ENCODE measurements around the gene MAST4.

The MAST4 gene

GRCh38 chr5:67058998-67059743 lies 463.0 kb downstream of the MAST4 start:
- DNase-seq (ENCODE audit: insufficient read length, low spot score) (no peak), FAIRE-seq (no peak)

- FAIRE-seq (no peak), DNase-seq (ENCODE audit: insufficient read length, low spot score) (no peak)
Measured at GRCh38 chr5:67059744-67060490, 463.7 kb downstream of the MAST4 start.

- no peak for DNase-seq (ENCODE audit: insufficient read length, low spot score)
- no peak for FAIRE-seq
Measured at GRCh38 chr5:67061511-67061910, 465.3 kb downstream of the MAST4 start.

GRCh38 chr5:67063055-67063454 lies 466.9 kb downstream of the MAST4 start:
- no peak for DNase-seq (ENCODE audit: insufficient read length, low spot score)
- no peak for FAIRE-seq

- DNase-seq (ENCODE audit: insufficient read length, low spot score) (no peak), FAIRE-seq (no peak)
Measured at GRCh38 chr5:67063791-67064190, 467.6 kb downstream of the MAST4 start.

GRCh38 chr5:67065237-67065636 lies 469.0 kb downstream of the MAST4 start:
- FAIRE-seq (no peak), DNase-seq (ENCODE audit: insufficient read length, low spot score) (no peak)

GRCh38 chr5:67065696-67066095 lies 469.5 kb downstream of the MAST4 start:
- DNase-seq (ENCODE audit: insufficient read length, low spot score) (no peak), FAIRE-seq (no peak)

GRCh38 chr5:67066815-67067214 lies 470.6 kb downstream of the MAST4 start:
- DNase-seq (ENCODE audit: insufficient read length, low spot score), result no peak
- no peak for FAIRE-seq

- no peak for FAIRE-seq
- DNase-seq (ENCODE audit: insufficient read length, low spot score), result no peak
Measured at GRCh38 chr5:67073045-67073680, 477.0 kb downstream of the MAST4 start.

- DNase-seq (ENCODE audit: insufficient read length, low spot score) (no peak), FAIRE-seq (no peak)
Measured at GRCh38 chr5:67077296-67077695, 481.1 kb downstream of the MAST4 start.

- DNase-seq (ENCODE audit: insufficient read length, low spot score) (no peak), FAIRE-seq (no peak)
Measured at GRCh38 chr5:67081261-67081660, 485.1 kb downstream of the MAST4 start.

GRCh38 chr5:67082941-67083340 lies 486.7 kb downstream of the MAST4 start:
- no peak for DNase-seq (ENCODE audit: insufficient read length, low spot score)
- FAIRE-seq, result no peak

GRCh38 chr5:67085616-67086015 lies 489.4 kb downstream of the MAST4 start:
- DNase-seq (ENCODE audit: insufficient read length, low spot score) (no peak), FAIRE-seq (no peak)

GRCh38 chr5:67089200-67089725 lies 493.1 kb downstream of the MAST4 start:
- FAIRE-seq (no peak), DNase-seq (ENCODE audit: insufficient read length, low spot score) (no peak)

- no peak for FAIRE-seq
- no peak for DNase-seq (ENCODE audit: insufficient read length, low spot score)
Measured at GRCh38 chr5:67090040-67090439, 493.8 kb downstream of the MAST4 start.

GRCh38 chr5:67090593-67090992 lies 494.4 kb downstream of the MAST4 start:
- FAIRE-seq, result no peak
- DNase-seq (ENCODE audit: insufficient read length, low spot score), result no peak

- FAIRE-seq (no peak), DNase-seq (ENCODE audit: insufficient read length, low spot score) (no peak)
Measured at GRCh38 chr5:67092535-67092934, 496.3 kb downstream of the MAST4 start.

- no peak for DNase-seq (ENCODE audit: insufficient read length, low spot score)
- FAIRE-seq, result no peak
Measured at GRCh38 chr5:67093279-67093678, 497.1 kb downstream of the MAST4 start.

- DNase-seq (ENCODE audit: insufficient read length, low spot score), result no peak
- no peak for FAIRE-seq
Measured at GRCh38 chr5:67094476-67095300, 498.5 kb downstream of the MAST4 start.

- FAIRE-seq, result no peak
- DNase-seq (ENCODE audit: insufficient read length, low spot score), result no peak
Measured at GRCh38 chr5:67095346-67096171, 499.4 kb downstream of the MAST4 start.

Data from GM19239 (cell line).